CD14-positive monocyte (primary cell): ENCODE data around the gene GNAL. TPM values are rescaled to one million over a fixed set of nuclear protein-coding genes. Genes with fewer than 3 reads are reported as not detected.

Experiments
- DNase-seq, 3 donors: peaks; one replicate each; pipeline ENCODE4 v3.0.0-alpha.2; 2011 to 2022
- H2AFZ ChIP-seq: 2 replicates; pipeline ENCODE4 v1.6.0; 2012; ENCODE audit warnings: mild to moderate bottlenecking, low read depth, low read length, inconsistent platforms; ENCODE audit not compliant: insufficient read depth, poor library complexity, severe bottlenecking
- H3K27ac ChIP-seq, 2 donors: 1 replicate in 1 of 2; 2 replicates in 1 of 2; pipeline ENCODE4 v1.5.1; 2012 to 2013; ENCODE audit warnings: low read length in 2 of 2, control low read depth in 1 of 2, inconsistent platforms in 1 of 2, low read depth in 1 of 2, mild to moderate bottlenecking in 1 of 2
- H3K27me3 ChIP-seq, 2 donors: one replicate each; pipeline versions ENCODE4 v1.6.0 to v1.6.1; 2011 to 2013; ENCODE audit warnings: low read length in 2 of 2; ENCODE audit not compliant: control insufficient read depth in 2 of 2, insufficient read depth in 2 of 2
- H3K36me3 ChIP-seq, 2 donors: replicated peaks in 1 of 2; 1 replicate in 1 of 2; 2 replicates in 1 of 2; pipeline versions ENCODE4 v1.5.1 to v1.6.1; 2012 to 2013; ENCODE audit warnings: low read length in 2 of 2, control low read depth in 1 of 2, inconsistent platforms in 1 of 2, mild to moderate bottlenecking in 1 of 2; ENCODE audit not compliant: insufficient read depth in 2 of 2, control insufficient read depth in 1 of 2
- H3K4me1 ChIP-seq, 2 donors: 1 replicate in 1 of 2; 2 replicates in 1 of 2; pipeline versions ENCODE4 v1.5.1 to v1.6.1; 2012 to 2013; ENCODE audit warnings: low read length in 2 of 2, control low read depth in 1 of 2, inconsistent platforms in 1 of 2, mild to moderate bottlenecking in 1 of 2, moderate library complexity in 1 of 2; ENCODE audit not compliant: insufficient read depth in 2 of 2, control insufficient read depth in 1 of 2
- H3K4me2 ChIP-seq: replicated peaks from 2 replicates; pipeline ENCODE3; 2012; ENCODE audit warnings: low read length, moderate library complexity, mild to moderate bottlenecking; ENCODE audit not compliant: poor library complexity, severe bottlenecking; ENCODE audit errors: extremely low read depth
- H3K4me3 ChIP-seq, 3 experiments: fragments of 200-600 bp in 1 of 3; sonication (generic) in 1 of 3; replicated peaks in 1 of 3; 1 replicate in 2 of 3; 2 replicates in 1 of 3; pipeline ENCODE4 v1.5.1; 2011 to 2013; ENCODE audit warnings: low read length in 3 of 3, mild to moderate bottlenecking in 3 of 3, control low read depth in 2 of 3, low read depth in 2 of 3, inconsistent platforms in 1 of 3, moderate library complexity in 1 of 3
- H3K79me2 ChIP-seq: 2 replicates; pipeline ENCODE4 v1.6.0; 2012; ENCODE audit warnings: mild to moderate bottlenecking, control low read depth, inconsistent platforms, low read length, moderate library complexity; ENCODE audit not compliant: insufficient read depth
- H3K9ac ChIP-seq: 2 replicates; pipeline ENCODE4 v1.6.0; 2017; ENCODE audit warnings: low read length, mild to moderate bottlenecking; ENCODE audit not compliant: insufficient read depth, poor library complexity, severe bottlenecking
- H3K9me3 ChIP-seq, 2 donors: replicated peaks in 1 of 2; 1 replicate in 1 of 2; 2 replicates in 1 of 2; pipeline versions ENCODE4 v1.5.1 to v1.6.1; 2012 to 2013; ENCODE audit warnings: low read length in 2 of 2, control low read depth in 1 of 2; ENCODE audit not compliant: control insufficient read depth in 1 of 2, insufficient read depth in 1 of 2
- H4K20me1 ChIP-seq: 2 replicates; pipeline ENCODE4 v1.6.0; 2012; ENCODE audit warnings: mild to moderate bottlenecking, low read length, control low read depth, moderate library complexity; ENCODE audit not compliant: insufficient read depth
- H3K27ac Mint-ChIP-seq, 7 donors: one replicate each; pipeline ENCODE4 v1.8.0; 2020; ENCODE audit warnings: mild to moderate bottlenecking in 7 of 7, mixed read lengths in 7 of 7, moderate library complexity in 6 of 7, inconsistent platforms in 2 of 7
- H3K27me3 Mint-ChIP-seq, 3 donors: one replicate each; pipeline ENCODE4 v1.8.0; 2021 to 2022; ENCODE audit warnings: low read depth in 3 of 3, mild to moderate bottlenecking in 3 of 3, mixed read lengths in 3 of 3, moderate library complexity in 3 of 3, inconsistent platforms in 1 of 3
- H3K36me3 Mint-ChIP-seq, 2 donors: one replicate each; pipeline ENCODE4 v1.8.0; 2020; ENCODE audit warnings: mixed read lengths in 2 of 2, inconsistent platforms in 1 of 2, mild to moderate bottlenecking in 1 of 2
- H3K4me1 Mint-ChIP-seq: one replicate; pipeline ENCODE4 v1.8.0; 2020; ENCODE audit warnings: mild to moderate bottlenecking, mixed read lengths
- H3K4me3 Mint-ChIP-seq, 2 donors: one replicate each; pipeline ENCODE4 v1.8.0; 2020; ENCODE audit warnings: mild to moderate bottlenecking in 2 of 2, mixed read lengths in 2 of 2, moderate library complexity in 1 of 2
- H3K9me3 Mint-ChIP-seq, 7 donors: one replicate each; pipeline ENCODE4 v1.8.0; 2020 to 2022; ENCODE audit warnings: mixed read lengths in 7 of 7, mild to moderate bottlenecking in 6 of 7, moderate library complexity in 6 of 7, inconsistent platforms in 2 of 7
- WGBS: methylation state at CpG from one replicate; pipeline ENCODE4 v1.1.5; 2013; ENCODE audit warnings: missing lambda C conversion rate; ENCODE audit not compliant: insufficient coverage; 5-methylcytosine and 5-hydroxymethylcytosine counted together
- intact Hi-C, 2 donors: fragments of 100-400 bp; cut with micrococcal nuclease; formaldehyde crosslinking; loops; one replicate each; pipeline versions ENCODE4 v1.15.0 to v1.15.1; 2023
- polyA plus RNA-seq, 3 donors: library from polyadenylated mRNA; depleted of rRNA in 1 of 3; unstranded in 2 of 3; stranded (reverse) in 1 of 3; fragments of 300-500 nt in 2 of 3; fragments of >200 nt in 1 of 3; fragmentation: Illumina TruSeq in 2 of 3; gene quantifications; 1 replicate in 2 of 3; 2 replicates in 1 of 3; pipeline ENCODE4 v1.2.3, GENCODE V29; 2012 to 2021
- TF ChIP-seq, protein P1 (sequence below): fragments of 200-600 bp; IDR thresholded peaks from one replicate; pipeline ENCODE4 v1.8.0; 2022; ENCODE audit warnings: antibody characterized with exemption, mild to moderate bottlenecking

The GNAL gene
- polyA plus RNA-seq, 3 donors: 0.01 to 0.03 TPM; not detected in 1

DNA sequence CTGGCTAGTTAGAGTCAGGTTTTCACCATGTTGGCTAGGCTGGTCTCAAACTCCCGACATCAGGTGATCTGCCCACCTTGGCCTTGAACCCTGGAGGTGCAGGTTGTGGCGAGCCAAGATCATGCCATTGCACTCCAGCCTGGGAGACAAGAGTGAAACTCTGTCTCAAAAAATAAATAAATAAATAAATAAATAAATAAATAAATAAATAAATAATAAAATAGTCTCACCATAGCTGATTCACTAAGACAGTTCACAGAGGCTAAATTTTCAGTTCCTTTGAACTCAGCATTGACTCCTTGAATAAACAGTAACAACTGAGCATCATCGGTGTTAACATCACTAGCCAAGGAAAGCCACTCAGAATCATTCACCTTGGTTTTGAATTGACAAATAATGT is 32.7 kb downstream of the GNAL start:
- Mint-ChIP-seq H3K9me3 (no peaks in the 10 kb centered on the region), H3K4me3 (no peak overlapping the region), H3K27me3 (peaks cover 0 to 7% (median 2%) of the 10 kb centered on the region in 3 donors), H3K36me3 (no peaks in the 10 kb centered on the region), H3K4me1 (no peaks in the 10 kb centered on the region), H3K27ac (no peak overlapping the region)
- Histone ChIP-seq H3K9ac (no peak overlapping the region), H3K4me2 (no peak overlapping the region), H3K27me3 (peaks cover 0 to 2% of the 10 kb centered on the region in 2 donors), H3K4me3 (no peak overlapping the region), H3K79me2 (no peaks in the 10 kb centered on the region), H3K27ac (no peak overlapping the region), H2AFZ (no peak overlapping the region), H3K9me3 (no peaks in the 10 kb centered on the region), H4K20me1 (no peaks in the 10 kb centered on the region), H3K36me3 (no peaks in the 10 kb centered on the region), H3K4me1 (no peaks in the 10 kb centered on the region)
- TF ChIP-seq, protein P1, sequence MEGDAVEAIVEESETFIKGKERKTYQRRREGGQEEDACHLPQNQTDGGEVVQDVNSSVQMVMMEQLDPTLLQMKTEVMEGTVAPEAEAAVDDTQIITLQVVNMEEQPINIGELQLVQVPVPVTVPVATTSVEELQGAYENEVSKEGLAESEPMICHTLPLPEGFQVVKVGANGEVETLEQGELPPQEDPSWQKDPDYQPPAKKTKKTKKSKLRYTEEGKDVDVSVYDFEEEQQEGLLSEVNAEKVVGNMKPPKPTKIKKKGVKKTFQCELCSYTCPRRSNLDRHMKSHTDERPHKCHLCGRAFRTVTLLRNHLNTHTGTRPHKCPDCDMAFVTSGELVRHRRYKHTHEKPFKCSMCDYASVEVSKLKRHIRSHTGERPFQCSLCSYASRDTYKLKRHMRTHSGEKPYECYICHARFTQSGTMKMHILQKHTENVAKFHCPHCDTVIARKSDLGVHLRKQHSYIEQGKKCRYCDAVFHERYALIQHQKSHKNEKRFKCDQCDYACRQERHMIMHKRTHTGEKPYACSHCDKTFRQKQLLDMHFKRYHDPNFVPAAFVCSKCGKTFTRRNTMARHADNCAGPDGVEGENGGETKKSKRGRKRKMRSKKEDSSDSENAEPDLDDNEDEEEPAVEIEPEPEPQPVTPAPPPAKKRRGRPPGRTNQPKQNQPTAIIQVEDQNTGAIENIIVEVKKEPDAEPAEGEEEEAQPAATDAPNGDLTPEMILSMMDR: no peak
- intact Hi-C loops: no loop called here
- no peak for DNase-seq
- WGBS: no CpG with 5 or more reads among the region's 3 CpGs

GRCh38 chr18:11724781-11725180 is 35.7 kb downstream of the GNAL start:
- Histone ChIP-seq H3K27me3 (no peaks in the 10 kb centered on the region), H4K20me1 (no peaks in the 10 kb centered on the region), H3K36me3 (no peaks in the 10 kb centered on the region), H3K4me2 (no peak overlapping the region), H3K4me1 (no peaks in the 10 kb centered on the region), H3K9ac (no peak overlapping the region), H2AFZ (no peak overlapping the region), H3K27ac (no peak overlapping the region), H3K79me2 (no peaks in the 10 kb centered on the region), H3K9me3 (no peaks in the 10 kb centered on the region), H3K4me3 (no peak overlapping the region)
- no peaks in the 10 kb centered on the region for H3K36me3 Mint-ChIP-seq
- H3K27me3 Mint-ChIP-seq: peaks cover 5 to 14% (median 10%) of the 10 kb centered on the region in 3 donors
- H3K4me1 Mint-ChIP-seq: no peaks in the 10 kb centered on the region
- TF ChIP-seq, protein P1: no peak
- intact Hi-C loops: no loop called here
- WGBS: 90% methylated on average over 2 of the region's 5 CpGs
- H3K4me3 Mint-ChIP-seq: no peak overlapping the region
- H3K27ac Mint-ChIP-seq: no peak overlapping the region
- no peak for DNase-seq
- H3K9me3 Mint-ChIP-seq: peaks cover 0 to 1% (median 0%) of the 10 kb centered on the region in 7 donors
